Neural progenitor cell (in vitro differentiated cells): ENCODE data around the gene OTUD4.

Experiments used
- EZH2 ChIP-seq: fragments of 200-600 bp; sonication (generic); IDR thresholded peaks from 2 replicates; pipeline ENCODE4 v1.6.1; 2017; ENCODE audit warnings: antibody characterized with exemption, mild to moderate bottlenecking, moderate library complexity
- TF ChIP-seq, protein P1 (sequence below): fragments of 200-600 bp; sonication (generic); IDR thresholded peaks from 2 replicates; pipeline ENCODE4 v1.5.1; 2017; ENCODE audit warnings: antibody characterized with exemption, mild to moderate bottlenecking

DNA sequence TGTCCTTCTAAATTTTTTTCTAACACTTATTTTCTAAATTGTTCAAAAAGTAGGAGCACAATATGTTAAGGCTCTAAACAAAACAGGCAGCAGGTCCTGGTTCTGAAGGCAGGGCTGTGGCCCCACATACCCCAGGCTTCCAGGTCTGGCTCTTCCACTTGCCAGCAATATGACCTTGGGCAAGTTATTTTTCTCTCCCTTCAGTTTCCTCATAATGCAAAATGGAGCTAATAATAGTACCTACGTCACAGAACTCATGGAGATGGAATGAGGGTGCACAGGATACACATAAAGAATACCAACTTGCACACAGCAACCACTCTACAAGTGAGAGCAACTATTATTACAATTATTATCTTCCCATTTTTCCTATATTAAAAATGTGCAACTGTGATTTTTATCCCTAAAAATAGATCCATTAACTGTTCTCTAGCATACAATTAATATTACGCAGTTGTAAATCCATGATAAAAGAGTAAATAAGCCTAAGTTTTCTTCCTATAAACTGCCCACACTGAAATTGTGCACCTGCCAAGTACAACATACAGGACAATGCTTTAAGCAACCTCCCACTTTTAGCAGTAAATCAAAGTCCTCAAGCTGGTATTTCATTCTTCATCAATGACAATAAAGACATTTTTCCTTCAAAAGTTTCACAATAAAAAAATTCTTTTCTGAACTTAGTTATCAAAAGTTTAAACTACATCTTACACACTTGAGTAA lies 27.0 kb downstream of the OTUD4 start:
- TF ChIP-seq, protein P1, sequence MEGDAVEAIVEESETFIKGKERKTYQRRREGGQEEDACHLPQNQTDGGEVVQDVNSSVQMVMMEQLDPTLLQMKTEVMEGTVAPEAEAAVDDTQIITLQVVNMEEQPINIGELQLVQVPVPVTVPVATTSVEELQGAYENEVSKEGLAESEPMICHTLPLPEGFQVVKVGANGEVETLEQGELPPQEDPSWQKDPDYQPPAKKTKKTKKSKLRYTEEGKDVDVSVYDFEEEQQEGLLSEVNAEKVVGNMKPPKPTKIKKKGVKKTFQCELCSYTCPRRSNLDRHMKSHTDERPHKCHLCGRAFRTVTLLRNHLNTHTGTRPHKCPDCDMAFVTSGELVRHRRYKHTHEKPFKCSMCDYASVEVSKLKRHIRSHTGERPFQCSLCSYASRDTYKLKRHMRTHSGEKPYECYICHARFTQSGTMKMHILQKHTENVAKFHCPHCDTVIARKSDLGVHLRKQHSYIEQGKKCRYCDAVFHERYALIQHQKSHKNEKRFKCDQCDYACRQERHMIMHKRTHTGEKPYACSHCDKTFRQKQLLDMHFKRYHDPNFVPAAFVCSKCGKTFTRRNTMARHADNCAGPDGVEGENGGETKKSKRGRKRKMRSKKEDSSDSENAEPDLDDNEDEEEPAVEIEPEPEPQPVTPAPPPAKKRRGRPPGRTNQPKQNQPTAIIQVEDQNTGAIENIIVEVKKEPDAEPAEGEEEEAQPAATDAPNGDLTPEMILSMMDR, result no peak
- TF ChIP-seq EZH2, result no peak
